Activated gamma-delta T cell treated with Interleukin-2 at 50 U/mL for 16 hours (primary cell): ENCODE data around the gene AQP3.
"Not testable (repeated sequence)": the region's sequence is repeated elsewhere in the genome, so short reads cannot be mapped to it uniquely, and the experiment has no call there.

ENCODE experiments used
- DNase-seq: peaks from one replicate; pipeline ENCODE4 v3.0.0-alpha.2; 2020

AQP3 gene

DNA sequence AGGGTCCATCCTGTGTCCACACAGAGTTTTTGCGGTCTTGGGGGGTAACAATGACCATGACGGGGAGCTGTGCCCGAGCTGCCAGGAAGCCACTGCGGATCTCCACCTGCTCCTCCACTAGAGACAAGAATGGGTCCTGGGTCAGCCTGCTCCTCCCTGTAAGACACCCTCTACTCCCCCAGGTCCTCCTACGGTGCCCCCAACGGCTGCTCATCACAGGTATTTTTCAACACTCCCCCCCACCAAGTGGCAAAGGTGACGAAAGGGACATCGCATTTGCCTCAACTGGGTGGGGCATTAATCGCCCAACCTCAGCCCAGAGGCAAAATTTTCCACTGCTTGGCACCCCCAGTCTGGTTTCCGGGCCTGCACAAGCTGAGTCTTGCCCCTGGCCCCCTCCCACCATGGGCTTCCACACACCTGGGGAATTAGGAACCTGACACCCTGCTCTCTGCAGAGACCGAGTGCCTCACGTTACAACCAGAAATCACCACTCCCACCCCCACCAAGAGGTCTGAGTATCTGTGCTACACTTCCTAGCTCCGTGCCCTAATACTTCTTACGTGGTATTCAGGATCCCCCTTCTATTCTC, 16.7 kb upstream of the AQP3 start:
- DNase-seq: no peak

DNA sequence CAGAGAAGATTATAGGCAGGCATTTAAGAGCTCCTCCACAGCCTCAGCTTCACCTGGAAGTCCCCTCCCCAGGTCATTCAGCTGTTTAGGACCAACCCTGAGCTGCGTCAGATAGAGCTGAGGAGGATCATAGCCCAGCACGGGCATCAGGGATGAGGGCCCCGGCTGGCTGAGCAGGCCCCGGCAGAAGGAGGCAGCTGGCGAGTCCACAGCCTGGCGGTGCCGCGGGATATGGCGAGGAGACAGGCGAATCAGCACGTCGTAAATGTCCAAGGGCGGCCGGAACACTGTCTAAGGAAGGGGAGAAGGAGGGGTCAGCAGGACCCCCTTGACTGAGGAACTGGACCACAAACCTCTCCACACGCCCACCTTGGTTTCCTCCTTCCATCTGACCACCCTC, 15.8 kb upstream of the AQP3 start:
- no peak for DNase-seq

DNA sequence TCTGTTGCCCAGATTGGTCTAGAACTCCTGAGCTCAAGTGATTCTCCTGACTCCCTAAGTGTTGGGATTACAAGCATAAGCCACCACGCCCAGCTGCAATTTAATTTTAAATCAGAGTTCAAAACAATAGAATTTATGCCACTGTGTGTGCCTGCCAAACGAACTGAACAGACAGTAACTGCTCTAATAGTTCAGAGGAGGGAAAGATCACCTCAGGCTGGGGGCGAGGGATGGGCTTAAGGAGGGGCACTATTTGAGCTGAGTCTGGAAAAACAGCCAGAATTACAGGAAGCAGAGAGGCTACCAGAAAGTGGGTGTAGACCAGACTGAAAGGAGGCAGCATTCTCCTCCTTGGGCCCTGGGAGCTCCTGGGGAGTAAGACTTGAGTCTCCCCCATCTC, 14.1 kb upstream of the AQP3 start:
- DNase-seq: no peak

GRCh38 chr9:33460854-33461253, 13.5 kb upstream of the AQP3 start:
- no peak for DNase-seq

GRCh38 chr9:33459115-33459514, 11.7 kb upstream of the AQP3 start:
- no peak for DNase-seq

GRCh38 chr9:33458444-33458843, 11.1 kb upstream of the AQP3 start:
- DNase-seq: peak; percentile 71

- no peak for DNase-seq
Measured at GRCh38 chr9:33455945-33456344, 8.6 kb upstream of the AQP3 start.

DNA sequence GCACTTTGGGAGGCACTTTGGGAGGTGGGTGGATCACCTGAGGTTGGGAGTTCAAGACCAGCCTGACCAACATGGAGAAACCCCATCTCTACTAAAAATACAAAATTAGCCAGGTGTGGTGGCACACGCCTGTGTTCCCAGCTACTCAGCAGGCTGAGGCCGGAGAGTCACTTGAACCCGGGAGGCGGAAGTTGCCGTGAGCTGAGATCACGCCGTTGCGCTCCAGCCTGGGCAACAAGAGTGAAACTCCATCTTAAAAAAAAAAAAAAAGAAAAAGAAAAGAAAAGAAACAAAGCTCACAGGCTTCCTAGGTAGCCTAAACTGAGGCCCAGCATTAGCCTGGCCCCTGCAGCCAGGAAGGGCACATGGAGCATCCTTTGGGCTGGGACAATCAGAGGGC, 8.1 kb upstream of the AQP3 start:
- not testable (repeated sequence) for DNase-seq

DNA sequence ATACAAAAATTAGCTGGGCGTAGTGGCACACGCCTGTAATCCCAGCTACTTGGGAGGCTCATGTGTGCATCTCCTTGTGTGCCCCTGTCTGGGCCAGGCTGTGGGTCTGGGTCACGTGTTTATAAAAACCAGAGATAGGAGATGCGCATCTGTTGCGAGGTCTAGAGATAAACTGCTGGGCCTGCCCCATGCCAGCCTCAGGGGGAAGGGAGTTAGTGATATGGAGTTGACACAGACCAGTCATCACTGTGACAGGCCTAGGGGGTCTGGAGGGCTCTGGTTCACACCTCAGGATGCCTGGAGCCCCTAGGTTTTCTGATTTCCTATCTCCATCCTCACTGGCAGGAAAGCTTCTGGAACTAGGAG, 7.3 kb upstream of the AQP3 start:
- not testable (repeated sequence) for DNase-seq

DNA sequence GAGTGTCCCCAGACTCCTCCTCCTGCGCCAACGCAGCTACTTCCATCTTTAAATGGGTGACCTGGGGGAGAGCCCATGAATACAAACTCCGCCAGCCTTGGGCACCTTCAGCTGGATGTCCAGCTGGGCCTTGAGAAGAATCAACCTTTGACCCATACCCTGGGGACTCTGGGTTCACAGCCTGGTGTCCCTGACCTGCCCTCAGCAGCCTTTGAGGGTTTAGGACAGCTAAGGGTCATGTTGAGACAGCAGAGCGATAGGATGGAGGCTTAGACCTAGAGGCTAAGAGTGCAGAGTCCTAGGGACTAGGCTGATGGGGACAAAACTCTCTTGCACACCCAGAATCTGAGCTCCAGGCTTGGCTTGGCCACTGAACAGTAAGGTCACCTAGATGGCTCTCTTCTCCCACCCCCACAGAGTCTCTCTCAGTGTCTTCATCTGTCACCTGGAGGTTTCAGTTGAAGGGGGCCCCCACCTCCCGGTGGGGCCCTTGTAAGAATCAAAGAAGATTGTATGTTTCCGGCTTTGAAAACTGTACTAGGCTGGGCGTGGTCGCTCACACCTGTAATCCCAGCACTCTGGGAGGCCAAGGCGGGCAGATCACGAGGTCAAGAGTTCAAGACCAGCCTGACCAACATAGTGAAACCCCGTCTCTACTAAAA, 6.7 kb upstream of the AQP3 start:
- no peak for DNase-seq

GRCh38 chr9:33453286-33453860, 6.0 kb upstream of the AQP3 start:
- DNase-seq: no peak

DNA sequence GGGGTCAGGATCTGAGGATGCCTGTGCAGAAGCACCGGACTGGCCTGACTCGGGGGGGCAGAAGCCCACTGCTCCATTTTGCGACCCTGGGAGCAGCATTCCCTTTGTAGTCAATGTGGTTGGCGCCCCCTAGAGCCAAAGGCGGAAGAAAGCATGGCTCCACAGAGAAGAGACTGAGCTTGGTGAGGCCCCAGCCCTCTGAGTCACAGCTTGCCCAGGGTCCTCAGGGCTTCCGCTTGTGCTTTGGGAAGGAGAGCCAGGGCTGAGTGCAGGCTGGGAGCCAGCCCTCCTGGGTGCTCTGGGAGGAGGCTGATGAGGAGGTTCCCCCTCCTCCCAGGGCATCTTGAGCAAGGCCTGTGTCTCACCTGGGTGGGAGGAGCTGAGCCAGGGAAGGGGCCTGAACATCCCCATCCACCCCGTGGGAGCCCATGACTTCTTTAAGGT, 5.5 kb upstream of the AQP3 start:
- peak; percentile 47 for DNase-seq

DNA sequence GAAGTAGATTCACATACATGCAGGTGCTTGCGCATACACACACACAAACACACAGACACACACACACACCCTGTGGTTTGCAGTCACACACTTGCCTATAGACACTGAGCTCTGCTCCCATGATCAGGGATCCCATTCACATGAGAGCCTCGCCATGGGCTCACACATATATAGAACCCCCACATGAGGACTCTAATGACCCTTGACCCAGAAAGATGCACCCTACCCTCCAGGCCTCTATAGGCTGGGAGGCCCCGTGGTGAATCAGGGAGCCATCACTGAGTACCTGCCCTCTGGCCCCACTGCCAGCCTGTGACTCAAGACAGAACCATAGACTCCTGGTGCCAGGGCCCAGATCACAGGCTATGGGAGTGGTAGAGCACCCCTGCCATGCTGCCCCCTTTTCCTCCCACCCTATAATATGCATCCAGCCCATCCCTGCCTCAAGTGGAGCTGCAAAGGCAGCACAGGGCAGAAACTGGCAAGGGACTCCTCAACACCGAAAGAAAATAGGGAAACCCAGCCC, 3.3 kb upstream of the AQP3 start:
- DNase-seq: no peak

DNA sequence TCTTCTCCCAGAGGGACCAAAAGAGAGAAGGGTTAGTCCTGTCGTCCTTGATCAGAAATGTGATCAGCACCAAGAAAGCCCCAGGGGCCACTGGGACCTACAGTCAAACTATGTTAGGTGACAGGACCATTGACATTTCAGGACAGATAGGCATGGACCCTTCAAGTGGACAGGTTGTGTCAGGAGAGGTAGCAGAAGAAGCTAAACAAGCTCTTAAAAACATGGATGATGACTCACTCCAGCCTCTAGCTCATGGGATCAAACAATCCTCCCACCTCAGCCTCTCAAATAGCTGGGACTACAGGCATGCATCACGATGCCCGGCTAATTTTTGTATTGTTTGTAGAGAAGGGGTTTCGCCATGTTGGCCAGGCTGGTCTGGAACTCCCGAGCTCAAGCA, 2.3 kb upstream of the AQP3 start:
- DNase-seq: no peak

GRCh38 chr9:33447799-33448553, 583 bp upstream of the AQP3 start:
- DNase-seq: no peak

GRCh38 chr9:33446240-33446945, 1.0 kb downstream of the AQP3 start:
- DNase-seq: peak; percentile 56

- no peak for DNase-seq
Measured at GRCh38 chr9:33445389-33446239, 1.8 kb downstream of the AQP3 start.

DNA sequence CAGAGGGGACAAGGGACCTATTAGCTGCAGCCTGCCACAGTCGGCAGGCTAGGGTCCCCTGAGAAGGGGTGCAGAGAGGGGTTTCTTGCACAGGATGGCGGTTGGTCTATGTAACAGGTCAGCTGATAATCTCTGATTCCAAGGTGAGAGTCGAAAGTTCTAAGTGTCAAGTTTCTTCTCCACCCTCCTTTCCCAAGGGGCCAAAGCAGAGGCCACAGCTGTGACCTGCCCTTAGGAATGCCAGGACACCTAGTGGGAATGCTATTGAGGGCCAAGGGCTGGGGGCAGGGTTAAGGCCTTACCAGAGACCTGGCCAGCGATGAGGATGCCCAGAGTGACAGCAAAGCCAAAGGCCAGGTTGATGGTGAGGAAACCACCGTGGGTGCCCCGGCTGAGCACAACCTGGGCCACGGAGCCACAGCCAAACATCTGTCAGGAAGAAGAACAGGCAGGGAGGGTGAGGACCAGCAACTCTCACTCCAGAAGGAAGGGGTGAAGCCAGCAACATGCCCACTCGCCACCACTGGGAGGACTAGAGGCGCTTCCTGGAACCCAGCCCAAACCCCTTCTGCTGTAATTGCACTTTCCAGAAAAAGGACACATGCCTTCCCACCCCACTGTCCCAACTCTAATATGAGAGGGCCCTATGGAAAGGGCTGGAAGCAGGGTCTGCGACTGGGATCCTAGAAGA, 3.8 kb downstream of the AQP3 start:
- no peak for DNase-seq

DNA sequence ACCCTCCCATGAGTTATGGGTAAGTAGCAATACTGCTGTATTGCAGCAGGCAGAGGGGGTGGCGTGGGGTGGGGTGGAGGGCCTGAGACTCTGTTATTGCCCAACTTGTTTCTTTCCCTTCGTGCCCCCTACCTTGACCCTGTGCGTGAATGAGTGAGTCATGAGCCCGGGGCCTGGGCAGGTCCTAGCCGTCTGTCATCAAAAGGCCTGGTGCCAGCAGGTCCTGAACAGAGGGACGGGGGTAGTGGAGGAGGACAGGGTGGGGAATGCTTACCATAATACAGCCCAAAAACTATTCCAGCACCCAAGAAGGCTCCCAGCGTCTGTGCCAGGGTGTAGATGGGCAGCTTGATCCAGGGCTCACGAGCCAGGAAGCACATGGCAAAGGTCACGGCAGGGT, 4.3 kb downstream of the AQP3 start:
- DNase-seq: no peak

GRCh38 chr9:33442125-33442524, 5.3 kb downstream of the AQP3 start:
- no peak for DNase-seq

DNA sequence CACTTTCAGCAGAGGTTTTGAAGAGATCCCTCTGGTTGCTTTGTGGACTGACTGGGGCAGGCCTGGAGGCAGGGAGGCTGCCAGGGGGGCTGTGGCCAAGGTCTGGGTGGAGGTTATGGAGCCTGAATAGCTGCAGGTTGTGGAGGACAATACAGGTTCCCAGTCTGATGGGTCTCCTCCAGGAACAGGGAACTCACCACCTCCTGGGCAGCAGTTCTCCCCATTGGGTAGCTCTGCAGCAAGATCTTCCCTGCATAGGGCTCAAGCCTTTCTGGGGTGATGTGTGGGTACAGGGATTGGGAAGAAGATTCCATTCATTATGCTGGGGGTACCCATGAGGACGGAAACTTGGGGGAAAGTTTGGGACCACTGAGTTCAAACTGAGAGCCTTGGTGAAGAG, 6.8 kb downstream of the AQP3 start:
- no peak for DNase-seq

- DNase-seq: no peak
Measured at GRCh38 chr9:33440204-33440603, 7.2 kb downstream of the AQP3 start.
